HG03159 (cell line): ENCODE results near the gene RPS13.
"Not testable (repeated sequence)": the region's sequence is repeated elsewhere in the genome, so short reads cannot be mapped to it uniquely, and the experiment has no call there.

ENCODE experiments used
- ATAC-seq: cut with Tn5 transposase; IDR thresholded peaks from one replicate; pipeline ENCODE4 v1.9.1; 2021; ENCODE audit warnings: mild to moderate bottlenecking, moderate library complexity; ENCODE audit not compliant: unreplicated experiment

The RPS13 gene

GRCh38 chr11:17077520-17078401, at the start of gene RPS13:
RPS13 (minus strand) TSS chr11:17077667; CDS start chr11:17077641, 26 bp downstream.
- ATAC-seq = peak; percentile 97

- no peak for ATAC-seq
These were observed 44.5 kb upstream of the RPS13 start for GRCh38 chr11:17121981-17122380.

GRCh38 chr11:17117262-17117661, 39.8 kb upstream of the RPS13 start:
- ATAC-seq = no peak

- no peak for ATAC-seq
These were observed 38.6 kb upstream of the RPS13 start for GRCh38 chr11:17116117-17116516.

- ATAC-seq = not testable (repeated sequence)
These were observed 30.3 kb upstream of the RPS13 start for GRCh38 chr11:17107745-17108144.

GRCh38 chr11:17105404-17106040, 28.1 kb upstream of the RPS13 start:
- ATAC-seq = not testable (repeated sequence)

- ATAC-seq = no peak
These were observed 25.0 kb upstream of the RPS13 start for GRCh38 chr11:17102462-17102861.

GRCh38 chr11:17098658-17099057, 21.2 kb upstream of the RPS13 start:
- no peak for ATAC-seq

- no peak for ATAC-seq
These were observed 20.6 kb upstream of the RPS13 start for GRCh38 chr11:17098038-17098437.

- ATAC-seq = not testable (repeated sequence)
These were observed 8.5 kb upstream of the RPS13 start for GRCh38 chr11:17085976-17086375.

GRCh38 chr11:17077240-17077519, 287 bp downstream of the RPS13 start:
- ATAC-seq = peak; percentile 30

GRCh38 chr11:17076517-17077239, 789 bp downstream of the RPS13 start:
- ATAC-seq = no peak

GRCh38 chr11:17075506-17075905, 2.0 kb downstream of the RPS13 start:
- no peak for ATAC-seq

- no peak for ATAC-seq
These were observed 4.0 kb downstream of the RPS13 start for GRCh38 chr11:17073370-17074027.

GRCh38 chr11:17067417-17067816, 10.1 kb downstream of the RPS13 start:
- ATAC-seq = no peak

- ATAC-seq = no peak
These were observed 10.8 kb downstream of the RPS13 start for GRCh38 chr11:17066691-17067090.

- peak; percentile 67 for ATAC-seq
These were observed 14.1 kb downstream of the RPS13 start for GRCh38 chr11:17063171-17064002.

GRCh38 chr11:17051146-17051545, 26.3 kb downstream of the RPS13 start:
- ATAC-seq = not testable (repeated sequence)

GRCh38 chr11:17048491-17048890, 29.0 kb downstream of the RPS13 start:
- ATAC-seq = not testable (repeated sequence)

GRCh38 chr11:17046690-17047089, 30.8 kb downstream of the RPS13 start:
- no peak for ATAC-seq
